Measurements from ENCODE around the gene ABTB2.

GRCh38 chr11:34397120-34397519 lies 39.3 kb upstream of the ABTB2 start:
- no peak for TF ChIP-seq EZH2 (IDR thresholded peaks at IDR 0.05; ENCODE audit: insufficient read depth, poor library complexity, severe bottlenecking)
- TF ChIP-seq EZH2phosphoT487 (IDR thresholded peaks at IDR 0.05; ENCODE audit: insufficient read depth, low read depth): no peak

Measured in GM23248 (cell line).